ENCODE data around the gene ZNF778.
"Not testable (repeated sequence)": the region's sequence is repeated elsewhere in the genome, so short reads cannot be mapped to it uniquely, and the experiment has no call there.

Gene ZNF778

GRCh38 chr16:89219365-89219764 is 1.9 kb downstream of the ZNF778 start:
- no peak for DNase-seq

- no peak for DNase-seq
Observed at GRCh38 chr16:89221604-89222003, 4.1 kb downstream of the ZNF778 start.

- DNase-seq, result no peak
Observed at GRCh38 chr16:89222931-89223330, 5.4 kb downstream of the ZNF778 start.

- no peak for DNase-seq
Observed at GRCh38 chr16:89224665-89225064, 7.2 kb downstream of the ZNF778 start.

GRCh38 chr16:89230255-89230654 is 12.8 kb downstream of the ZNF778 start:
- no peak for DNase-seq

- no peak for DNase-seq
Observed at GRCh38 chr16:89232107-89232506, 14.6 kb downstream of the ZNF778 start.

- no peak for DNase-seq
Observed at GRCh38 chr16:89233678-89234490, 16.4 kb downstream of the ZNF778 start.

- no peak for DNase-seq
Observed at GRCh38 chr16:89237733-89238132, 20.2 kb downstream of the ZNF778 start.

- no peak for DNase-seq
Observed at GRCh38 chr16:89241187-89242007, 23.9 kb downstream of the ZNF778 start.

- no peak for DNase-seq
Observed at GRCh38 chr16:89242795-89243200, 25.3 kb downstream of the ZNF778 start.

GRCh38 chr16:89243664-89244063 is 26.2 kb downstream of the ZNF778 start:
- no peak for DNase-seq

GRCh38 chr16:89244264-89244663 is 26.8 kb downstream of the ZNF778 start:
- DNase-seq, result not testable (repeated sequence)

GRCh38 chr16:89244754-89245153 is 27.3 kb downstream of the ZNF778 start:
- DNase-seq, result no peak

- no peak for DNase-seq
Observed at GRCh38 chr16:89246383-89246902, 28.9 kb downstream of the ZNF778 start.

- peak; percentile 40 to 49 for DNase-seq
Observed at GRCh38 chr16:89246903-89247733, 29.6 kb downstream of the ZNF778 start.

- not testable (repeated sequence) for DNase-seq
Observed at GRCh38 chr16:89247734-89248075, 30.2 kb downstream of the ZNF778 start.

GRCh38 chr16:89248196-89248982 is 30.9 kb downstream of the ZNF778 start:
- DNase-seq, result no peak

- DNase-seq, result no peak
Observed at GRCh38 chr16:89253548-89254287, 36.2 kb downstream of the ZNF778 start.

GRCh38 chr16:89256651-89257254 is 39.2 kb downstream of the ZNF778 start:
- peak in 1 of 2 experiments; percentile 41 for DNase-seq

GRCh38 chr16:89257281-89257731 is 39.8 kb downstream of the ZNF778 start:
- DNase-seq, result no peak
